OCI-M1 (cell line): Measurements from ENCODE around the gene SYNGAP1.

Experiments
- DNase-seq: peaks from one replicate; lab custom pipeline; 2025; lab: John Stamatoyannopoulos, UW

SYNGAP1 gene

GRCh38 chr6:33421344-33421643, 1.4 kb downstream of the SYNGAP1 start:
- no peak for DNase-seq

GRCh38 chr6:33423777-33424176, 3.9 kb downstream of the SYNGAP1 start:
- no peak for DNase-seq

GRCh38 chr6:33424855-33425667, 5.2 kb downstream of the SYNGAP1 start:
- peak; percentile 85 for DNase-seq

DNA sequence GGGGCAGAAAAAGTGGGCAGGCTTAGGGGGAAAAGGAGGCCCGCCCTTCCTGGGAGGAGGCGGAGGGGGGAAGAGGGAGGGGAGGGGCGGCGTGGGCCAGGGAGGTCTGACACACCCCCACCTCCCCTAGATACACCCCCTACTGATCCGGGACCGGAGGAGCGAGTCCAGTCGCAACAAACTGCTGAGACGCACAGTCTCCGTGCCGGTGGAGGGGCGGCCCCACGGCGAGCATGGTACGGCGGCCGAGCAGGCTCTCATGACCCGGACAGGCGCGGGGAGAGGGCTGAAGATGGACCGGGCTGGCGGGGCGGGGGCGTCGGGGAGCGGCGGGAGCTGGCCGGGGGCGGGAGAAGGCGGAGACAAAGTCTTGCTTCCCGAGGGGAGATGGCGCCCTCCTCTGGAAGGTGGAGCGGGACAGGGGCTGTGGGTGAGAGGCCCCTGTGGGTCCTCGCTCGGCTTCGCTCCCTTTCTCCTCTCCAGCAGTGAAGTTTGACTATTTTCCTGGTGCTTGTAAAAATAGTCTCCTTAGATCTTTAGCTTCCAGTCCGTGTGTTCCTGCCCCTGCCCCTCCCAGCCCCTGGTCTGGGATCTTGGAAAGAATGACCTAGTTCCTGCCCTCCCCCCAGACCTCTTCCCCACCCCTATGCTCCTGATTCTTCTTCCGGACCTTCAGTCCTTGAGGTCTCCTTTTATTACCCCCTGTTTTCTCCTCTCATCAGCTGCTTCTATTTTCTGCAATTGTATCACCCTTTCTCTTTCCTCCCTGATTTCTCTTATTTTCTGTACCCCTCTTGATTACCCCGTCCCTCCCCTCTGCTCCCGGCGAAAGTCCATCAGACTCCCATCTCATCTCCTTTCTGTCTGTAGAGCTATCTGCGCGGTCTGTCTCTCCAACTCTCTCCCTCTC, 6.1 kb downstream of the SYNGAP1 start:
- DNase-seq = peak; percentile 96

DNA sequence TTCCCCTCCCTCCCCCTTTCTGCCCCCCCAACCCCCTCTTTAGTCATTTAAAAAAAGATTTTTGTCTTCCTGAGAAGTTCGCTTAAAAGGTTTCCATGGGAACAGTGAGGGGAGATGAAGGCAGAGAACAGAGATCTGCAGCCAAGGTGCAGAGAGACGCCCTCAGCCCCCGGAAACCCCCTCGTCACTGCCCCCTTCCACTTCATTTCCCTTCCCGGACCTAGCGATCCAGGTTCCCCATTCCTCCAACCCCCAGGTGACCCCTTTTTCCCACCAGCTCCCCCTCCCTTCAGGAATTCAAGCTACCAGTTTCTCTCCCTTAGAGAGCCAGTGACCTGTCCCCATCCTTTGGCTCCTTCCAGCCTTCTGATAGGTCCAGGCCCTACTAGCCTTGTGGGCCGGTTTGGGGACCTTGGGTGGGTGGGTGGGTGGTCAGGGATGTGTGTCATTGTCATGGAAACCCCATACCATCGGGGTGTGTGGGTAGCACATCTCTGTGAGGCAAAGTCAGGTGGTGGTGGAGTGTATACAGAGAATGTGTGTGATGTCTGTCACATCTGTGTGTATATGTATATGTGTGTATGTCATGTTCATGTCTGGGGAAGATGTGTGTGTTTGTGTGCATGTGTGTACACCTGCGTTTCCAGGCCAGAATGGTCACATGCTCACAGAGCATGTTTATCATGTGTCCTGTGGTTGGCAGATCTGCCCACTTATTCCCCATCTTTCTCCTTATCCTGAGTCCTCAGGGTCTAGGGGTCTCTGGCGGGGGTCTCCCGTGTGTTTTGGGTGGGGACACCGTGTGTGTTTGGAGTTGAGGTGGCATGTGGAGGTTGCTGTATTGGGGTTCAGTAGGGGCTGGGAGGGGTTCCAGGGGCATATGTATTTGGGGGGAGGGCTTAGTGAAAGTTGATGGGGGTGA, 7.0 kb downstream of the SYNGAP1 start:
- no peak for DNase-seq

- peak; percentile 67 for DNase-seq
Measured at GRCh38 chr6:33427585-33428223, 7.8 kb downstream of the SYNGAP1 start.

- peak; percentile 73 for DNase-seq
Measured at GRCh38 chr6:33428224-33428965, 8.5 kb downstream of the SYNGAP1 start.

DNA sequence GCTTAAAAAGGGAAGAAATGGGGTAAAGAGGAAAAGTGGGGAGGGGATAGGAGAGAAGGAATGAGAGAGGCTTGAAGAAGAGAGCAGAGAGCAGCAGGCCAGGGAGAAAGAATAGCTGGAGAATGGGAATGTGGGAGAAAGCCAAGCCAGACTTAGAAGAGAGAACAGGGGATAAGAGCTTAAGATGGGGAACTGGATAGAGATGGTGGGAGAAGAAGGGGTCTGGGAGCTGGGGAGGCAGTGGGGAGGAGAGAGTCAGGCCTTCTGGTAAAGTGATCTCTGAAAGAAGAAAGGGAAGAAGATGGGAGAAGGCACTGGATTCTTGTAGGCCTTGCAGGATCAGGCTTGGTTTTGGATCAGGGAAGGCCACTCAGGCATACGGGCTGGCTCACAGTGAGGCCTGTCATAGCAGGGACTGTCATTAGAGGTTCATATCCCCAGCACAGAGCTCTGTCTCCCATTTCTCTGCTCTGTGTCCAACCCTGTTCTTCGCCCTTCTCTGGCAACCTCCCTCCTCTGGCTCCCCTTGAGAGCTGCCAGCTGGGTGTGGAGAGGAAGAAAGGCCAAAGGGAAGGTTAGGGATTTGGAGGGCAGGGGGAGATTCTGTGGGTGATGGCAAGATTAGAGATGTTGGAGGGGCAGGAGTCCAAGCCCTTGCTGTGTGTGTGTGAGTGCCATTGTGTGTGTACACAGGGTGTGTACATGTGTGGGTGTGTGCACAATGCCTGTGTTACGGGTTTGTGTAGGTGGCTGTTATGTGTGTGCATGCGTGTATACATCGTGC, 9.3 kb downstream of the SYNGAP1 start:
- no peak for DNase-seq

GRCh38 chr6:33429750-33430052, 9.8 kb downstream of the SYNGAP1 start:
- no peak for DNase-seq

- DNase-seq = no peak
Measured at GRCh38 chr6:33430334-33430733, 10.5 kb downstream of the SYNGAP1 start.

GRCh38 chr6:33430991-33431879, 11.4 kb downstream of the SYNGAP1 start:
- peak; percentile 45 for DNase-seq

GRCh38 chr6:33431880-33432541, 12.1 kb downstream of the SYNGAP1 start:
- DNase-seq = no peak

GRCh38 chr6:33432546-33432945, 12.7 kb downstream of the SYNGAP1 start:
- no peak for DNase-seq

DNA sequence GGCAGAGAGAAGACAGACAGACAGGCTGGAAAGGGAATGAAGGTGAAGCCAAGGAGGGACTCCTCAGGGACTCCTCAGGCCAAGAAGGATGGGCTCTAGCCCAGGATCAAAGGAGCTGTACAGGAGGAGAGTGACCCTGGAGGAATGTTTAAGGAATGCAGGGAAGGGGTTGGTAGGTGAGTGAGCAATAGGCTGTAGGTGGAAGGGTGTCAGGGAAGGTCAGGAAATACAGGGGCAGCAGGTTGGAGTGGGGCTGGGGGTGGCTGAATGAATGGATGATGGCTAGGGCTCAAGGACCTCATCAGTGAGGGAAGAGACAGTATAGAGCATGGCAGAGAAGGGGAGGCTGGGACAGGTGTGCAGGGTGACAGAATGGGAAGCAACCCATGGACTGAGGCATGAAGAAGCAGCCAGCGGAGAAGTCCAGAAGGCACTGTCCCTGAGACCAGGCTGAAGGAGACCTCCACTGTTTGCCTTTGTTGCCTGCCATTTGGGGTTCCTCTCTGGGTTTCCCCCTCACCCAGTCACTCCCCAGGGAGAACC, 13.2 kb downstream of the SYNGAP1 start:
- DNase-seq = no peak

GRCh38 chr6:33433544-33434191, 13.8 kb downstream of the SYNGAP1 start:
- no peak for DNase-seq

DNA sequence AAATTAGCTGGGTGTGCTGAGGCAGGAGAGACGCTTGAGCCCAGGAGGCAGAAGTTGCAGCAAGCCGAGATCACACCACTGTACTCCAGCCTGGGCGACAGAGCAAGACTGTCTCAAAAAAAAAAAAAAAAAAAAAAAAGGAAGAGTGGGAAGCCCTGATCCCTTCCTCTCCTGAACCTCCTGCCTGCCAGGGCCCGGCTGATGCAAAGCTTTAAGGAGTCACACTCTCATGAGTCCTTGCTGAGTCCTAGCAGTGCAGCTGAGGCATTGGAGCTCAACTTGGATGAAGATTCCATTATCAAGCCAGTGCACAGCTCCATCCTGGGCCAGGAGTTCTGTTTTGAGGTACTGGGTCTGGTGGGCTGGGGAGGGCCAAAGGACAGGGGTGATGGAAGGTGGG, 15.1 kb downstream of the SYNGAP1 start:
- DNase-seq = no peak

DNA sequence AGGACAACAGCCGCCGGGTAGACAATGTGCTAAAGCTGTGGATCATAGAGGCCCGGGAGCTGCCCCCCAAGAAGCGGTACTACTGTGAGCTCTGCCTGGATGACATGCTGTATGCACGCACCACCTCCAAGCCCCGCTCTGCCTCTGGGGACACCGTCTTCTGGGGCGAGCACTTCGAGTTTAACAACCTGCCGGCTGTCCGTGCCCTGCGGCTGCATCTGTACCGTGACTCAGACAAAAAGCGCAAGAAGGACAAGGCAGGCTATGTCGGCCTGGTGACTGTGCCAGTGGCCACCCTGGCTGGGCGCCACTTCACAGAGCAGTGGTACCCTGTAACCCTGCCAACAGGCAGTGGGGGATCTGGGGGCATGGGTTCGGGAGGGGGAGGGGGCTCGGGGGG, 17.8 kb downstream of the SYNGAP1 start:
- no peak for DNase-seq
